OCI-LY3 (cell line): ENCODE measurements around the gene CNTN2.

ENCODE experiments used
- EZH2phosphoT487 ChIP-seq: fragments of 200-600 bp; shearing (Covaris generic); IDR thresholded peaks from 2 replicates; pipeline ENCODE4 v1.6.1; 2018; ENCODE audit warnings: antibody characterized with exemption, mixed run types, low read depth
- TF ChIP-seq, protein P1 (sequence below): fragments of 200-600, 300-600 bp; sonication (generic); IDR thresholded peaks from 2 replicates; pipeline ENCODE4 v1.5.1; 2014; ENCODE audit warnings: antibody characterized with exemption, low read length, low read depth

DNA sequence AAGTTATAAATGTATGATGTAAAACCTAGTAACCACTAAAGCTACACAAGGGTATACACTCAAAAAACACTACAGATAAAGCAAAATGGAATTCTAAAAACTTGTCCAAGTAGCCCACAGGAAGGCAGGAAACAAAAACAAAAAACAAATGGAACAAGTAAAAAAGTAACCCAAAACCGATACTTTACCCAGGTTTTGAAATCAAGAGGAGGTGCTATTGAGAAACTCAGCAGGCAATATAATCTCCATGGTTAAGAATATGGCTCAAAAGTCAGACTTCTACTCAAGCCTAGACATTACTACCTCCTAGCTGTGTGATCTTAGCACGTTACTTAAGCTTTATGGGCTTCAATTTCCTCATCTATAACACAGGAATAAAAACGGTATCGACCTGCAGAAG is 65.5 kb downstream of the CNTN2 start:
- TF ChIP-seq, protein P1, sequence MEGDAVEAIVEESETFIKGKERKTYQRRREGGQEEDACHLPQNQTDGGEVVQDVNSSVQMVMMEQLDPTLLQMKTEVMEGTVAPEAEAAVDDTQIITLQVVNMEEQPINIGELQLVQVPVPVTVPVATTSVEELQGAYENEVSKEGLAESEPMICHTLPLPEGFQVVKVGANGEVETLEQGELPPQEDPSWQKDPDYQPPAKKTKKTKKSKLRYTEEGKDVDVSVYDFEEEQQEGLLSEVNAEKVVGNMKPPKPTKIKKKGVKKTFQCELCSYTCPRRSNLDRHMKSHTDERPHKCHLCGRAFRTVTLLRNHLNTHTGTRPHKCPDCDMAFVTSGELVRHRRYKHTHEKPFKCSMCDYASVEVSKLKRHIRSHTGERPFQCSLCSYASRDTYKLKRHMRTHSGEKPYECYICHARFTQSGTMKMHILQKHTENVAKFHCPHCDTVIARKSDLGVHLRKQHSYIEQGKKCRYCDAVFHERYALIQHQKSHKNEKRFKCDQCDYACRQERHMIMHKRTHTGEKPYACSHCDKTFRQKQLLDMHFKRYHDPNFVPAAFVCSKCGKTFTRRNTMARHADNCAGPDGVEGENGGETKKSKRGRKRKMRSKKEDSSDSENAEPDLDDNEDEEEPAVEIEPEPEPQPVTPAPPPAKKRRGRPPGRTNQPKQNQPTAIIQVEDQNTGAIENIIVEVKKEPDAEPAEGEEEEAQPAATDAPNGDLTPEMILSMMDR = no peak
- TF ChIP-seq EZH2phosphoT487 = no peak
